ENCODE measurements around the gene FUT4.
"Not testable (repeated sequence)": the region's sequence is repeated elsewhere in the genome, so short reads cannot be mapped to it uniquely, and the experiment has no call there.

The FUT4 gene

GRCh38 chr11:94543695-94544645 is at the start of gene FUT4:
FUT4 (plus strand) TSS chr11:94543921; CDS start chr11:94544134, 213 bp downstream.
- peak; percentile 83 for DNase-seq (ENCODE audit: low read depth)
- H3K4me3 ChIP-seq (ENCODE audit: low read depth, low read length): peak within 1 kb of the TSS; percentile 74
- TF ChIP-seq CTCF (conservative IDR thresholded peaks at IDR 0.05; ENCODE audit: low read depth, low read length): no peak

- no peak for TF ChIP-seq CTCF (conservative IDR thresholded peaks at IDR 0.05; ENCODE audit: low read depth, low read length)
- DNase-seq (ENCODE audit: low read depth): no peak
- peak overlapping the region; percentile 92 for H3K4me3 ChIP-seq (ENCODE audit: low read depth, low read length)
Observed at GRCh38 chr11:94494126-94494680, 49.5 kb upstream of the FUT4 start.

- no peak overlapping the region for H3K4me3 ChIP-seq (ENCODE audit: low read depth, low read length)
- no peak for TF ChIP-seq CTCF (conservative IDR thresholded peaks at IDR 0.05; ENCODE audit: low read depth, low read length)
- no peak for DNase-seq (ENCODE audit: low read depth)
Observed at GRCh38 chr11:94500181-94500580, 43.5 kb upstream of the FUT4 start.

- no peak for DNase-seq (ENCODE audit: low read depth)
- no peak for TF ChIP-seq CTCF (conservative IDR thresholded peaks at IDR 0.05; ENCODE audit: low read depth, low read length)
- H3K4me3 ChIP-seq (ENCODE audit: low read depth, low read length): no peak overlapping the region
Observed at GRCh38 chr11:94501522-94501921, 42.2 kb upstream of the FUT4 start.

- peak; percentile 60 for TF ChIP-seq CTCF (conservative IDR thresholded peaks at IDR 0.05; ENCODE audit: low read depth, low read length)
- peak; percentile 80 for DNase-seq (ENCODE audit: low read depth)
- no peak overlapping the region for H3K4me3 ChIP-seq (ENCODE audit: low read depth, low read length)
Observed at GRCh38 chr11:94504689-94505293, 38.9 kb upstream of the FUT4 start.

- not testable (repeated sequence) for H3K4me3 ChIP-seq (ENCODE audit: low read depth, low read length); DNase-seq (ENCODE audit: low read depth)
Observed at GRCh38 chr11:94506513-94506912, 37.2 kb upstream of the FUT4 start.

GRCh38 chr11:94507485-94507884 is 36.2 kb upstream of the FUT4 start:
- no peak for DNase-seq (ENCODE audit: low read depth)
- H3K4me3 ChIP-seq (ENCODE audit: low read depth, low read length): no peak overlapping the region
- TF ChIP-seq CTCF (conservative IDR thresholded peaks at IDR 0.05; ENCODE audit: low read depth, low read length): no peak

Data from choroid plexus epithelial cell (primary cell).